ENCODE data around the gene COA3.

The COA3 gene

GRCh38 chr17:42779936-42780850 is 18.3 kb downstream of the COA3 start, which contains the start of gene WNK4:
Gene WNK4, plus strand, starts transcription at chr17:42780610. Its CDS starts 89 bp downstream, at chr17:42780699.
- H3K9me2 ChIP-seq (replicated peaks; ENCODE audit: low read depth, low read length) = no peaks in the 10 kb centered on the region
- H3K79me2 ChIP-seq (ENCODE audit: insufficient read depth, low read length) = 0 out of 2 replicates have a peak, but pooled peaks cover 2% of the 10 kb centered on the region
- TF ChIP-seq EZH2phosphoT487 (IDR thresholded peaks at IDR 0.05; ENCODE audit: borderline replicate concordance) (no peak), CTCF (conservative IDR thresholded peaks at IDR 0.05; ENCODE audit: low read length) (no peak)
- no peaks in the 10 kb centered on the region for H3F3A ChIP-seq (ENCODE audit: low read depth)
- no peaks in the 10 kb centered on the region for H3K4me1 ChIP-seq (ENCODE audit: insufficient read depth, low read length, poor library complexity, severe bottlenecking)
- no peaks in the 10 kb centered on the region for H3K9me3 ChIP-seq (ENCODE audit: insufficient read depth, low read depth, low read length)
- no peaks in the 10 kb centered on the region for H3K27me3 ChIP-seq (ENCODE audit: insufficient read depth, low read length, poor library complexity, severe bottlenecking)
- H3K4me2 ChIP-seq (ENCODE audit: low read depth, low read length, poor library complexity, severe bottlenecking) = no peak within 1 kb of the TSS
- no peak within 1 kb of the TSS for H2AFZ ChIP-seq (ENCODE audit: low read length)
- H3K4me3 ChIP-seq (ENCODE audit: low read length, poor library complexity, severe bottlenecking) = no peak within 1 kb of the TSS
- H4K20me1 ChIP-seq (ENCODE audit: insufficient read depth, low read length, poor library complexity, severe bottlenecking) = no peaks in the 10 kb centered on the region
- peaks cover 17% of the 10 kb centered on the region; the same call in 1 of the 2 replicates for H3K36me3 ChIP-seq (ENCODE audit: insufficient read depth, low read length)
- no peak within 1 kb of the TSS for H3K9ac ChIP-seq (ENCODE audit: low read depth, low read length, poor library complexity, severe bottlenecking)

- Histone ChIP-seq H3K36me3 (ENCODE audit: insufficient read depth, low read length) (peaks cover 17% of the 10 kb centered on the region; the same call in 1 of the 2 replicates), H4K20me1 (ENCODE audit: insufficient read depth, low read length, poor library complexity, severe bottlenecking) (no peaks in the 10 kb centered on the region), H3K4me2 (ENCODE audit: low read depth, low read length, poor library complexity, severe bottlenecking) (no peak overlapping the region), H3K9me3 (ENCODE audit: insufficient read depth, low read depth, low read length) (no peaks in the 10 kb centered on the region), H3F3A (ENCODE audit: low read depth) (no peaks in the 10 kb centered on the region), H2AFZ (ENCODE audit: low read length) (no peak overlapping the region), H3K79me2 (ENCODE audit: insufficient read depth, low read length) (peaks cover 8% of the 10 kb centered on the region), H3K4me1 (ENCODE audit: insufficient read depth, low read length, poor library complexity, severe bottlenecking) (peaks cover 3% of the 10 kb centered on the region), H3K9me2 (replicated peaks; ENCODE audit: low read depth, low read length) (no peaks in the 10 kb centered on the region), H3K27me3 (ENCODE audit: insufficient read depth, low read length, poor library complexity, severe bottlenecking) (no peaks in the 10 kb centered on the region), H3K9ac (ENCODE audit: low read depth, low read length, poor library complexity, severe bottlenecking) (no peak overlapping the region), H3K4me3 (ENCODE audit: low read length, poor library complexity, severe bottlenecking) (no peak overlapping the region)
- no peak for TF ChIP-seq EZH2phosphoT487 (IDR thresholded peaks at IDR 0.05; ENCODE audit: borderline replicate concordance)
- TF ChIP-seq CTCF (conservative IDR thresholded peaks at IDR 0.05; ENCODE audit: low read length) = no peak
Observed at GRCh38 chr17:42779304-42779935, 19.1 kb downstream of the COA3 start.

GRCh38 chr17:42778570-42778969 is 19.9 kb downstream of the COA3 start:
- Histone ChIP-seq H3K4me3 (ENCODE audit: low read length, poor library complexity, severe bottlenecking) (no peak overlapping the region), H3K4me1 (ENCODE audit: insufficient read depth, low read length, poor library complexity, severe bottlenecking) (peaks cover 11% of the 10 kb centered on the region), H3K36me3 (ENCODE audit: insufficient read depth, low read length) (peaks cover 17% of the 10 kb centered on the region; the same call in 1 of the 2 replicates), H3K9ac (ENCODE audit: low read depth, low read length, poor library complexity, severe bottlenecking) (no peak overlapping the region), H3K27me3 (ENCODE audit: insufficient read depth, low read length, poor library complexity, severe bottlenecking) (no peaks in the 10 kb centered on the region), H3K4me2 (ENCODE audit: low read depth, low read length, poor library complexity, severe bottlenecking) (no peak overlapping the region), H3F3A (ENCODE audit: low read depth) (no peaks in the 10 kb centered on the region), H2AFZ (ENCODE audit: low read length) (no peak overlapping the region), H3K9me3 (ENCODE audit: insufficient read depth, low read depth, low read length) (no peaks in the 10 kb centered on the region), H3K79me2 (ENCODE audit: insufficient read depth, low read length) (peaks cover 16% of the 10 kb centered on the region), H4K20me1 (ENCODE audit: insufficient read depth, low read length, poor library complexity, severe bottlenecking) (no peaks in the 10 kb centered on the region), H3K9me2 (replicated peaks; ENCODE audit: low read depth, low read length) (no peaks in the 10 kb centered on the region)
- TF ChIP-seq EZH2phosphoT487 (IDR thresholded peaks at IDR 0.05; ENCODE audit: borderline replicate concordance) = no peak

All from Loucy (cell line).